ENCODE results near the gene SLC44A3. TPM values are rescaled to one million over a fixed set of nuclear protein-coding genes. Genes with fewer than 3 reads are reported as not detected.

SLC44A3 gene
- total and polyA plus RNA-seq, 2 experiments from 2014 or later, result 2.9 to 4.5 TPM

- no peaks in the 10 kb centered on the region for H4K20me1 ChIP-seq (replicated peaks; ENCODE audit: insufficient read depth)
- H3K27ac ChIP-seq (ENCODE audit: low read depth), result no peak overlapping the region
- DNase-seq (ENCODE audit: low spot score) (no peak), ATAC-seq (no peak)
- 0 out of 2 replicates have a peak, but pooled peaks cover 2% of the 10 kb centered on the region for H3K4me1 ChIP-seq (ENCODE audit: insufficient read depth)
- Mint-ChIP-seq H3K4me1 (peaks cover under 1% of the 10 kb centered on the region), H3K4me3 (no peak overlapping the region), H3K27ac (no peak overlapping the region), H3K27me3 (ENCODE audit: insufficient read depth, low read depth, poor library complexity) (peaks cover 5% of the 10 kb centered on the region), H3K36me3 (ENCODE audit: low read depth) (no peaks in the 10 kb centered on the region; the same call in 2 of the 3 replicates), H3K9me3 (no peaks in the 10 kb centered on the region)
- TF ChIP-seq EZH2 (IDR thresholded peaks at IDR 0.05; ENCODE audit: low read depth, unreplicated experiment), result no peak
- TF ChIP-seq CTCF (conservative IDR thresholded peaks at IDR 0.05; ENCODE audit: low read depth in 2 of 2), result no peak
- no peak for TF ChIP-seq NANOG (IDR thresholded peaks at IDR 0.05; ENCODE audit: borderline replicate concordance)
- TF ChIP-seq POLR2AphosphoS5 (IDR thresholded peaks at IDR 0.05; ENCODE audit: low read depth), result no peak
- no peak for TF ChIP-seq ZNF114 (CRISPR knock-in tag; IDR thresholded peaks at IDR 0.05)
- no peak for TF ChIP-seq JUNB (IDR thresholded peaks at IDR 0.05; ENCODE audit: unreplicated experiment)
- no peak for TF ChIP-seq ZNF331 (CRISPR knock-in tag; IDR thresholded peaks at IDR 0.05; ENCODE audit: low read depth)
- no peak for TF ChIP-seq EZH2phosphoT487 (IDR thresholded peaks at IDR 0.05; ENCODE audit: unreplicated experiment)
- TF ChIP-seq STAT1 (IDR thresholded peaks at IDR 0.05; ENCODE audit: unreplicated experiment), result no peak
- no peak for TF ChIP-seq ETS1 (IDR thresholded peaks at IDR 0.05)
- TF ChIP-seq REST (IDR thresholded peaks at IDR 0.05; ENCODE audit: unreplicated experiment), result no peak
- TF ChIP-seq CREB1 (CRISPR knock-in tag; IDR thresholded peaks at IDR 0.05; ENCODE audit: low read depth), result no peak
- TF ChIP-seq ZNF462 (CRISPR knock-in tag; IDR thresholded peaks at IDR 0.05), result no peak
- H3K9me2 ChIP-seq (ENCODE audit: insufficient read depth), result peaks cover 11% of the 10 kb centered on the region
- no peak overlapping the region for H3K4me2 ChIP-seq
- no peaks in the 10 kb centered on the region for H3K79me2 ChIP-seq (replicated peaks; ENCODE audit: insufficient read depth)
- no peaks in the 10 kb centered on the region for H3F3A ChIP-seq (replicated peaks; ENCODE audit: low read depth)
- H3K27me3 ChIP-seq (ENCODE audit: insufficient read depth), result no peaks in the 10 kb centered on the region
- H3K36me3 ChIP-seq (ENCODE audit: insufficient read depth), result no peaks in the 10 kb centered on the region
- no peak overlapping the region for H3K4me3 ChIP-seq
- no peak overlapping the region for H2AFZ ChIP-seq
Observed at GRCh38 chr1:94874423-94874822, 54.3 kb downstream of the SLC44A3 start.

All from GM23338 (cell line).